Measurements from ENCODE around the gene CCDC136.

Gene CCDC136

GRCh38 chr7:128777156-128778123, 14.3 kb upstream of the CCDC136 start:
- DNase-seq, result no peak

DNA sequence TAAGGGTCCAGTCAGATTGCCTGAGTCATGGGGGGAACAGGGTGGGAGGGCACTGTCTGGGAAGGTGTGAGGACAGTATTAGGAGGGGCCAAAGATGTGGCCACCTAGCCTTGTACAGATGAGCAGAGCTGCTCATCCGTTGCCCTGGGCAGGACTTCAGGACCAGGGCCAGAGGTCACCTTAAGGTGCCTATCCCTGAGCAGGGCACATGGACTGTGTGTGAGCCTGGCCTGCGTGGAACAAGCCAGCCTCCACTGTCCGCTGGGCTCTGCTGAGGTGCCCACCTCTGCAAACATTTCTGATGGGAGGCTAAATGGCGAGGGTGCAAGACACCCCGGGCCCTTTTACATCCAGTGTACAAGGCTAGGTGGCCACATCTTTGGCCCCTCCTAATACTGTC, 12.8 kb upstream of the CCDC136 start:
- no peak for DNase-seq

GRCh38 chr7:128781126-128781525, 10.6 kb upstream of the CCDC136 start:
- DNase-seq, result no peak

- no peak for DNase-seq
Measured at GRCh38 chr7:128781851-128782250, 9.9 kb upstream of the CCDC136 start.

- DNase-seq, result no peak
Measured at GRCh38 chr7:128783143-128783861, 8.5 kb upstream of the CCDC136 start.

GRCh38 chr7:128785738-128786137, 6.0 kb upstream of the CCDC136 start:
- DNase-seq, result no peak

DNA sequence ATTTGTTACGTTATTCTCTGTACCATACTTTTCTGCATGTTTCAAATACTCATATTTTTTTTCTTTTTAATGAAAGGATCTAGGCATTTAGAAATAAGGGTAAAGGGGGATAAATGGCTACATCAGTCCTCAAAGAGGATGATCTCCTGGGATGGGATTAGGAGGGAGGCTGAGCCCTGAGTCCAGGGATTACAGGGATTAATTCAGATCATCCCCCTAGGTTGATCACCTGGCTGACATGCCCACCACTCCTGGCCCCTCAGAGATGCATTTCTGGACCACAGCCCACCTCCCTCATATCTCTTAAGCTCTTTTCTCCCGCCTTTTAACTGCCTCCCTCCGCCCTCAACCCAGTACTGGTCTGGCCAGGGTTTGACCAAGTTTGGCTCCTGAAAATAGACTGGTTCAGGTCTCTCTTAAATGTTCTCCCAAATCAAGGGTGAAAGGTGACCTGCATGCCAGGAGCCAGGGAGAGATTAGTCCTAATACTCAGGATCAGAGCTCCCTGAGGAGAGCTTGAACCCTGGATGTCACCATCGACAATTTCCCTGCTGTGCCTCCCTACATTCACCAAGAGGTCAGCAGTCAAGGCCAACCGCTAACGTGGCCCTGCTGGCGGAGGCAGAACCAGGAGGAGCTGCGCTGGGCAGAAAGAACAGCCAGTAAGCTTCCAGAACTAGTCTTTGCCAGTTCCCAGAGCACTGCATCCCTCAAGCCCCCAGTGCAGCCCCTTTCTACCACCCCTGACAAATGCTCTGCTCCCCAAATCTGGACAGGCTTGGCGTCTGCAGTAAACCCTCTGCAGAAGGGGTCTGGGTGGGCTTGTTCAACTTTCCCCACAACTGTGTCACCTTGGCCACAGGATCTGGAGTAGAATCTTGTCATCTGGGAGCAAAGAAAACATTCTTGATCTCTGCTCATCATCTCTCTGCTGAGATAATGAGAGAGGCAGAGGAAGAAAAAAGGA, 3.0 kb upstream of the CCDC136 start:
- no peak for DNase-seq

GRCh38 chr7:128790315-128791041, 1.3 kb upstream of the CCDC136 start:
- DNase-seq, result no peak

- DNase-seq, result no peak
Measured at GRCh38 chr7:128791972-128792327, 182 bp downstream of the CCDC136 start.

- DNase-seq, result no peak
Measured at GRCh38 chr7:128792471-128793180, 858 bp downstream of the CCDC136 start.

DNA sequence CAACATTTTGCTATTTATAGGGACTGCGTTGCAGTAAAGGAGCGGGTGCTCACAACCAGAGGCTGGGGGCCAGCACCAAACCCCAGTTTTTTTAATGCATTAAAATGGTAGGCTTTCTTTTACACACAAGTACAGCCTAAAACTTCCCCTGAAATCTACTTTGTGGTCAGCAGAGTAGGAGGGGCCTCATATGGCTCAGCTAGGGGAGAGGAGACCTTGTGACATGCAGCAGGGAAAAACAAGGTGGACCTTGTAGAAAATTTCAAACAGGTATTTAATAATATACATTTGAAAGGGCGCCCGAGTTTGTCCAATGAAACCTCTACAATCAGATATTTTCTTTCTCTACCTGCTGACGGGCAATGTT, 1.4 kb downstream of the CCDC136 start:
- DNase-seq, result no peak

DNA sequence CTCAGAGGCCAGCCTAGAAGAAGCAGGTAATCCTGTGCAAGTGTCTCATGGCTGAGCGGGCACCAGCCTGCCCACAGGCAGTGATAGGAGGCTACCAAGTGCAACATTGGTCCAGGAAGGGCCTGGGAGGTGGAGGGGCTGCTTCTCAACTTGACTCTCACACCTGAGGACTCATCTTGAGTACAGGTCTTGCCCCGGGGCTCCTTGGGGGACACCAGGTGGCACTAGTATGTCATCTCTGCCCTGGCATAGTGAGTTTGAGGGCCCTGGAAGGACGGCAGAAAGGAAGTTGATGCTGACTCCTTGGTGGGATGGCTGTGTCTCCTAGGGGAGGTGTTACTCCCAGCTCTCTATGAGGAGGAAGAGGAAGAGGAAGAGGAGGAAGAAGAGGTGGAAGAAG, 2.3 kb downstream of the CCDC136 start:
- DNase-seq, result no peak

DNA sequence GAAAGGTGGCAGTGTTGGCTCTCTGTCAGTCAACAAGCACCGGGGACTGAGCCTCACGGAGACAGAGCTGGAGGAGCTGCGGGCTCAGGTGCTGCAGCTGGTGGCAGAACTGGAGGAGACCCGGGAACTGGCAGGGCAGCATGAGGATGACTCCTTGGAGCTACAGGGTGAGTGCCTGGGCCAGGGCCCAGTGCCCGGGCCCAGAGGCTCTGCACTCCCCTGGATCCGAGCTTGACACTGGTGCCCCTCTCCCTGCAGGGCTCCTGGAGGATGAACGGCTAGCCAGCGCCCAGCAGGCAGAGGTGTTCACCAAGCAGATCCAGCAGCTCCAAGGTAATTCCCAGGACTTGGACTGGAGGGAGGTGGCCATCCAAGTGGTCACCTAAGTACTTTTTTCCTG, 2.7 kb downstream of the CCDC136 start:
- DNase-seq, result no peak

GRCh38 chr7:128795129-128795528, 3.4 kb downstream of the CCDC136 start:
- no peak for DNase-seq

DNA sequence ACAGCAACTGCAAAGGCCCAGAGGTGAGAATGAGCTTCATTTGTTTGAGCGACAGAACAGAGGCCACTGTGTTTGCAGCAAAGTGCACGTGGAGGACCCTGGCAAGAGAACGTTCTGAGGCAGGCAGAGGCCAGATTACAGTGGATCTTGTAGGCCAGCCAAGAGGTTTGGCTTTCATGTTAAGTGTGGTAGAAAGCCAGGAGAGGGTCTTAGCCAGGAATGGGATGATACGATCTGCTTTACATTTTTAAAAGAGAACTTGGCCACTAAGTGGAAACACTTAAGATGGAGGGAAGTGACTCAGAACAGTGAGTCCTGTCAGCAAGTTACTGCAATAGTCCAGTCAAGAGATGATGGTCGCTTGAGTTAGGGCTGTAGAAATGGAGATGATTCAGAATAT, 4.6 kb downstream of the CCDC136 start:
- no peak for DNase-seq

GRCh38 chr7:128799451-128799850, 7.7 kb downstream of the CCDC136 start:
- no peak for DNase-seq

DNA sequence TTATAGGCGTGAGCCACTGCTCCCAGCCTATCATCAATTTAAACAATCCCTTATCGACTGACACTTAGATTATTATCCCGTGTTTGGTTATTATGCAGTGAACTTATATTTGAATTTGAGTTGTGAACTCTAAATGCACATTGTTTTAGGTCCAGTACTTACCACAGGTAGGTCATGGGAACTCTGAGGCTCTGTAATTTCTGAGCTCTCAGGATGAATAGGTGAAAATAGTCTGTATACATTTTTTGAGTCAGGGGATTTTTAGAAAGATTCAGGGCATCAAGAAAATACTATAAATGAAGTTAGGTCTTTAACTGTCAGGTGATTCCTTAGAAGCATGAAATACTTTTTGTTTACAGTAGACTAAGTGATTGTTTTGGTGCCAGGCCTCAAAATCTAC, 8.8 kb downstream of the CCDC136 start:
- no peak for DNase-seq

GRCh38 chr7:128801003-128801402, 9.2 kb downstream of the CCDC136 start:
- no peak for DNase-seq

GRCh38 chr7:128801667-128802418, 10.1 kb downstream of the CCDC136 start:
- DNase-seq, result no peak

DNA sequence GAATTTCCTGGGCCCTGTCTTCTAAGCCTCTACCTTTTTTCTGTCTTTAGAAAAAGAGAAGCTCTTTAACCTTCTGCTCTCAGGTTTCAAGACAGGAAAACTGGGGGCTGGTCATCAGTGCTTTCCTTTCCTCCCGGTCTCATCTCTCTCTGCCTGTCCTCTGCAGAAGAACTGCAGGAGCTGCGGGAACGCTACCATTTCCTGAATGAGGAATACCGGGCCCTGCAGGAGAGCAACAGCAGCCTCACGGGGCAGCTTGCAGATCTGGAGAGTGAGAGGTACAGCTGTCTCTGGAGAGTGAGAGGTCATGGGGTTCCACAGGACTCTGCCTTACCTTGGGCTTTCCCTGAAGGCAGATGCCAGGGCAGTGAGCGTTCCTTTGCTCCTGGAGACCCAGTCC, 12.7 kb downstream of the CCDC136 start:
- no peak for DNase-seq

- no peak for DNase-seq
Measured at GRCh38 chr7:128805225-128805624, 13.5 kb downstream of the CCDC136 start.
